Stimulated activated CD4-positive, alpha-beta T cell treated with anti-CD3 and anti-CD28 coated beads, Interleukin-2, amount 100 ng/mL, for 48 hours (primary cell): Measurements from ENCODE around the gene CROCC2.
"Not testable (repeated sequence)": the region's sequence is repeated elsewhere in the genome, so short reads cannot be mapped to it uniquely, and the experiment has no call there.

ENCODE experiments used
- DNase-seq, 2 donors: peaks; one replicate each; pipeline ENCODE4 v3.0.0-alpha.2; 2020

The CROCC2 gene

DNA sequence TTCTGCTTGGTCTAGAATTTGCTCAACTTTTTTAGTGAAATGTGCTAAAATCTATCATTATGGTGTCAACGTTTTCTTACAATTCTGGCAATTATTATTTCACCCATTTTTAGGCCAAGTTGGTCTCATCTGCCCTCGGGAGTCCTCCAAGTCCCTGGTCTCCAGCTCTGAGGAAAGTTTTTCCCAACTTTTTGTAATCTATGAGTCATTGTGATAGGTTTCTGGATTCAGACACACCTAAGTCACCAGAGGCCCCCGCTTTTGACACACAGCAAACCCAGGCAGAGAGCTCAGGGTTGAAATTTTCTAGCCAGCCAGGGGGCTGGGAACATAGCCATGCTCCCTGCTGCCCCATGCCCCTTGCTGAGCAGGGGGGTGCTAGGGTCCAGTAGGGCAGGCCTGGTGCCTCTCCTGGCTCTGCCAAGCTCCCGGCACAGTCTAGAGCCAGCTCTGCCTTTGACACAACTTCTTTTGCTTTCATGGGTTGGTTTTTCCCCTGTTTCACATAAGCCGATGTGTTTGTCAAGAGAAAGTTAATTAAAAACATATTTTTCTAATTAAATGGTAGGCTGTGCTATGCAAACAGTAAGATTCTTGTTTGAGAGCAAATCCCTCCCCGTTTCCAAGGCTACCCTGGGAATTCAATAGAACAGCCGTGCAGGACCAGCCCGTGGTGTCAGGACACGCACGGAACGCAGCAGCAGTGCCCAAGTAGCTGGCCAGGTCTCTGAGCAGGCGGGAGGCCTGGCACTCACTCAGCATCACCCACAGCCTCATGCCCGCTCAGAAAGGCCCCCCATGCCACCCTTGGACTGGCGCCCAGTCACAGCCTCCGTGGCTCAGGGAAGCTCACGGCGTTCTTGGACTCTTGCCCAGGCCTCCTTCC, 66.7 kb downstream of the CROCC2 start:
- DNase-seq: no peak

DNA sequence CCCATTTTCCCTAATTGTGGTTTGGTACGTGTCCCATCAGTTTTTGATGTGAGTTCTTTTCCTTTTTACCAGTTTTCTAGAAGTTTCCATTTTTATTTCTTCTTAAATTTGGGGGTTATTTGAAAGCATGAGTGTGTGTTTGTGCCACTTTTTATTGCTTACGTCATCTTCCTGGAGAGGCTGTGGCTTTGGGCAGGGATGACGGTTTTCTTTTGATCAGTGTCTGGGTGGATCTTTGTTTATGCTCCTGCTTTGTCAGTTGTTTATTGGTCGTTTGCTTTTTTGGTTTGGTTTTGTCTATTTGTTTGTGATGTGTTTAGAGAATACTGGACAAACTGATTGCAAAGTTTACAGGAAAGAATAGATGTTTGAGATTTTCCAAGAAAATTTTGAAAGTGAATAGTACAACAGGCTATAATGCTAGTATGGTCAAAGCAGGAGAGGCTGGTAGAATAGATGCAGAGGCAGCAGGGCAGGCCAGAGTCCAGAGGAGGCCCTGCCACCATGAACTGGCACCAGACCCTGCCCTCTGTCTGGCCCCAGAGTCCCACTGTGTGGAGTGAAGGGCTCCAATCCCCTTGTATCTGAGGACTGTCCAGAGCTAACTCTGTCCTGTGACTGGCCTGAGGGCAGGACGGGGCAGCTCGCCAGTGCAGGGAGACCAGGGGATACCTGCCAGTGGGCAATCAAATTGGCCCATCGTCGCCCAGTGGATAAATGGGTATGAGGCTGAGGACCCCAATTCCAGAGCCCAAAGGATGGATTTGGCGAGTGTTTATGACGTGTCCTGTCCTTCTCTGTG, 68.8 kb downstream of the CROCC2 start:
- no peak for DNase-seq

GRCh38 chr2:240975903-240976302, 69.8 kb downstream of the CROCC2 start:
- not testable (repeated sequence) for DNase-seq

GRCh38 chr2:240981280-240981679, 75.1 kb downstream of the CROCC2 start:
- no peak for DNase-seq

DNA sequence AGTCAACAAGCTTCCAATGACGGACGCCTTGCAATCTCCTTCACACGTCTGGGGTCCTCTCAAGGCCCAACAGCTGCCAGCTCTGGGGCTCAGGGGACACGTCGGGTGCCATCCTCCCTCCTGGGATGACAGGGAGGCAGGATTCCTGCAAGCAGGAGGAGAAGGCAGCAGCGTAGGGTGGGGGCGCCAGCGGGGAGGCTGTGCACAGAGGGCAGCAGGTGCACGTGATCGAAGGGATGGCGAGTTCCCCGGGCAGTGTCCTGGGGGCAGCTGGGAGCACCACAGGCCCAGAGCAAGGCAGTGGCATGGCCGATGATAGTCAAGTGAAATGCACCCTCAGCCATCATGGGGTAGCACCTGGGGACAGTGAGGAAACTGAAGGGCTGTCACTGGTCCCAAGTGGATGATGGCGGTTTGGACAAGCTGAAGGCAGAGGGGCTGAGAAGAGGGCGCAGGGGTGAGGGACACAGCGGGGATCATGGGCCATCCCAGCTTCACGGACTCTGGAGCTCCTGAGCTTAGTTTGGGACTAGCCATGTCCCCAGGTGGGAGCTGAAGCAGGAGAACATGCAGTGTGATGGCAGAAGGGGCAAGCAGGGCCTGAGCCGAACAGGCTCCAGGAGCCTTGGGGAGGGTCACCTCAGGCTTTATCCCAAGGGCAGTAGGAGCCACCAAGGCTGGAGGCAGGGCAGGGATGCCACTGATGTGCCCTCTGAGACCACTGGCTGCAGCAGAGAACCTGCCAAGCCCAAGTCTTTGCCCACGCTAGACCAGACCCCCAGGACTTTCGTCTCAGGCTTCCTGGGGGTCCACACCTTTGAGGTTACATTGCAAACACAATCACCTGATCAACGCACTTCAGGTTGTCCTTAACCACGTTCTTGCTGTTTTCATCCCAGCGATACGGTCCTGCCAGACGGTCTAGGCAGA, 76.0 kb downstream of the CROCC2 start:
- no peak for DNase-seq

GRCh38 chr2:240982821-240983281, 76.7 kb downstream of the CROCC2 start:
- DNase-seq: no peak

DNA sequence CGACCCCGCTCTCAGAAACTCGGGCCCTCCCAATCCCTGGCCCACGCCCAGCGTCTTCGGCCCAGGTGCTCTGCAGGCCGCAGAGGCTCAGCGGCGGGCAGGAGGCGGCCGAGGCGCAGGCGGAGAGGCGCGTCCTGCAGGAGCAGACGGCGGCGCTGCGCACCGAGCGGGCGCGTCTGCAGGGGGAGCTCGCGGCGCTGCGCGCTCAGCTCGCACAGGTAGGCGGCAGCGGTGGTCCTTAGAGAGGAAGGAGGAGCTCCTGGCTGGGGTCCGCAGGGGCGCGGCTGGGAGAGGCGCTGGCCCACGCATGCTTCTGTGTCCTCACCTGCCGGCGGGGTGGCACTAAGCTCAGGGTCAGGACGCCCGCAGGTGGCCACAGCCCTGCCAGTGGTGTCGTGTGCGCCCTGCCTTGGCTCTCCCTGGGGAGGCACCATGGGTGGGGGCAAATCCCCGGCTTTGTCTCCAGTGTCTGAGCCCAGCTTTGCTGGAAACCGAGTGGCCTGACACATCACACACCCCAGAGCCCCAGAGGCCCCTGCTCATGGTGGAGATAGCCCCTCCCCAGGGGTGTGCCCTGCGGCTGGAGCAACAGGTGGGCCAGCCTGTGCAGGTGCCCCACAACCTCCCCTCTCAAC, 77.3 kb downstream of the CROCC2 start:
- peak in 1 of 2 donors; percentile 31 for DNase-seq

GRCh38 chr2:240983996-240984498, 77.9 kb downstream of the CROCC2 start:
- no peak for DNase-seq

GRCh38 chr2:240985881-240986786, 80.0 kb downstream of the CROCC2 start:
- DNase-seq: no peak

DNA sequence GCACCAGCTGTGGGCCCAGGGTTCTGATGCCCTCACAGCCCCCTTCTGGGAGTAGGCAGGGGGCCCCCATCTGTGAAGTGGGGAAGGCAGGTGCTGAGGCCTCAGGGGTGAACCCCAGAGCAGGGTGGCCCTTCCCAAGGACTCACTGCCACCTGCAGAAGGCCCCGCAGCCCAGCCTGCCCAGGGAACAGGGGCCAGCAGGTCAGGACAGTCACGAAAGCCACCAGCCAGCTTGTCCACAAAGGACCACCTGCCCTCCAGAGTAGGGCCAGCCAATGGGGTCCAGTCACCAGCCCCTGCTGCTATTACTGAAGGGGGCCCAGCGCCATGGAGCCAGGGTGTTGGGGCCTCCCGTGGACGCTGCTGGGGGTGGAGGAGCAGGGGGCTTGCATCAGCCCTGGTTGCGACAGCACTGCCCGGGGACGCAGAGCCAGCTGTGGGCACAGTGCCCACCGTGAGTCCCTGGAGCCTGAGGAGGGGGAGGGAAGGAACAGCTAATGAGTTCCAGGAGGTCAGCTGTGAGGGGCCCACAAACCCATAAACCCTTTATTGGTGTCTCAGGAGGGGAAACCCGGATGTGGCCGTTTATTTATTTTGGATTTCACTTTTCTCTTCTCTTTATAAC, 80.8 kb downstream of the CROCC2 start:
- no peak for DNase-seq

GRCh38 chr2:240987588-240987987, 81.5 kb downstream of the CROCC2 start:
- DNase-seq: no peak

GRCh38 chr2:240988146-240988545, 82.0 kb downstream of the CROCC2 start:
- no peak for DNase-seq

GRCh38 chr2:240988571-240989271, 82.6 kb downstream of the CROCC2 start:
- no peak for DNase-seq

GRCh38 chr2:240989451-240990265, 83.5 kb downstream of the CROCC2 start:
- DNase-seq: no peak

DNA sequence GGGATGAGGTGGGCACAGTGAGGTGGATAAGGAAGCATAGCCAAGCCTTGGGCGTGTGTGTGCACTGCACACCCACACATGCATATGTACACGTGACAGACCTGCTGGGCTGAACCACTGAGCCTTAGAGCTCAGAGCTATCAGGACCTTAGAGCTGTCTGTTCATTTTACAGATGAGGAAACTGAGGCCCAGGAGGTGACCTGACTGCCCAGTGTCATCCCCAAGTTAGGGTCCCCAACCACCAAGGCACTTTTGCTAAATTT, 84.1 kb downstream of the CROCC2 start:
- DNase-seq: no peak

GRCh38 chr2:240990726-240991377, 84.7 kb downstream of the CROCC2 start:
- no peak for DNase-seq

DNA sequence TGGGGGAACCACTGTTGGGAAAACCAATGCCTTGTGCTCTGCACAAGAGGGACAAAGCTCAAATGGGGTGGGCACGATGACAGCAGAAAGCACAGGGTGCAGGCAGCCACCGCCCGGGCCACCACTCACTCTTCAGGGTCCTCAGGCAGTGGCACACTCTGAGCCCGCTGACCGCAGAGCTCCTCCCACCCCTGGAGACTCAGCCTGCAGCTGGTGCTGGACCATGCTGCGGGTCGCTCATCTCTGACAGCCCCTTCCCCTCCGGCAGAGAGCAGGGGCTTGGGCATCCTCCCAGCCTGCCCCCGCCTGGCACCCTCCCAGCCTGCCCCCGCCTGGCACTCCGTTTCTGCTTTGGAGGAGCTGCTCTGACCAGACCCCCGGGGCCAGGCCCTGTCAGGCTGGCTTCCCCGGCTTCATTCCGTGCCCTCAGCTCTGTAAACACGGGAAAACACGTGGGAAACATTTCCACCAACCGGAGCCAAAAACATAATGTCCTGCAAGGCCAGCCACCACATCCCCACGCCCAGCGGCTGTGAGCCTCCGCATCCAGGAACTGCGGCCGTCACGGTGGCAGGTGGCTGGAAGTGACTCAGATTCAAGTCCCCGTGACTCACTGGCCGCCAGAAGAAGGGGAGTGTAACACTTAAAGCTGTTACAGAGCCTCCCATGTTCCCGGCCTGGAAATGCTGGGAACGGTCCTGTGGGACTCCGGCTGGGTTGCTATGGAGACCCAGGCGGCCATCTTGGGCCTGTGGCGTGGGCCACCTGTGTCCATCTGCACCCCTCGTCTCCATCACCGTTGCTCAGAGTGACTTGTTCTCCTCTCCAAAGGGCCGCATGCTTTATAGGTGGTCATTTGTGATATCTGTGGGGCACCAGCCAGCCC, 85.5 kb downstream of the CROCC2 start:
- DNase-seq: no peak
